Activated T-helper 1 cell treated with anti-CD3 and anti-CD28 coated beads, Interleukin-12 subunit alpha, Interleukin-12 subunit beta, Interleukin-2, Interleukin-4 antibody, amounts not matched to agents 30 ng/mL and 10 ng/mL and 1 ng/mL, durations not matched to agents 14 hours and 24 hours and 36 hours (primary cell): Measurements from ENCODE around the gene TRABD2B. TPM values are rescaled to one million over a fixed set of nuclear protein-coding genes. Genes with fewer than 3 reads are reported as not detected.

Source experiments
- DNase-seq: peaks from one replicate; pipeline ENCODE4 v3.0.0; 2021; ENCODE audit warnings: low spot score
- H3K27ac Mint-ChIP-seq: one replicate; pipeline ENCODE4 v1.8.0; 2021; ENCODE audit warnings: mild to moderate bottlenecking, mixed read lengths
- H3K27me3 Mint-ChIP-seq: one replicate; pipeline ENCODE4 v1.8.0; 2022; ENCODE audit warnings: mild to moderate bottlenecking, moderate library complexity, mixed read lengths; ENCODE audit not compliant: insufficient read depth
- H3K36me3 Mint-ChIP-seq: one replicate; pipeline ENCODE4 v1.8.0; 2021; ENCODE audit warnings: low read depth, mixed read lengths
- H3K4me1 Mint-ChIP-seq: one replicate; pipeline ENCODE4 v1.8.0; 2021; ENCODE audit warnings: low read depth, mixed read lengths
- H3K4me3 Mint-ChIP-seq: one replicate; pipeline ENCODE4 v1.8.0; 2021; ENCODE audit warnings: mild to moderate bottlenecking, moderate library complexity, mixed read lengths
- H3K9me3 Mint-ChIP-seq: one replicate; pipeline ENCODE4 v1.8.0; 2021; ENCODE audit warnings: mixed read lengths
- intact Hi-C: fragments of 100-400 bp; cut with micrococcal nuclease; formaldehyde crosslinking; loops from one replicate; pipeline ENCODE4 v1.15.1; 2024
- total RNA-seq: library from RNA; stranded (reverse); gene quantifications from 2 replicates; pipeline ENCODE4 v1.2.3, GENCODE V29; 2022

Gene TRABD2B
- total RNA-seq, 1 donor from 2014 or later, result not detected

DNA sequence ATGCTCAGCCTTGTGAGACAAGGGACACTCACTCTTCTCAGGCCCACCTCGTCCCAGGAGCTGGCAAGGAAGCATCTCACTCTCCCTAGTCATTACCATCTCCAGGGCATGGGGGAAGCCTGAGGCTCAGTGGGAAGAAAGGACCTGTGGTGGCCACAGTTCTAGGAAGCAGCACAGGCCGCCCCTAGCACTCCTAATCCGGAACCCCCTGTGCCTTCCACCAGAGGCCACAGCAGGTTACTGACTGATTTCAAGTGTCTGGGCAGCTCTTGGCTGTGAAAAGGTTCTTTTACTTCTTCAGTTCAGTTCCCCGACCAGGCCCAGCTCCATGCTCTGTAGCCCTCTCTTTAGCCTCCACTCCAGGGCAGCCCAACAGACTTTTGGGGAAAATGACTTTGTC is 84.4 kb downstream of the TRABD2B start:
- no peaks in the 10 kb centered on the region for H3K36me3 Mint-ChIP-seq
- no peak for DNase-seq
- no peaks in the 10 kb centered on the region for H3K27me3 Mint-ChIP-seq
- intact Hi-C loops, result no loop called here
- no peaks in the 10 kb centered on the region for H3K9me3 Mint-ChIP-seq
- H3K4me3 Mint-ChIP-seq, result no peak overlapping the region
- no peak overlapping the region for H3K27ac Mint-ChIP-seq
- no peaks in the 10 kb centered on the region for H3K4me1 Mint-ChIP-seq

DNA sequence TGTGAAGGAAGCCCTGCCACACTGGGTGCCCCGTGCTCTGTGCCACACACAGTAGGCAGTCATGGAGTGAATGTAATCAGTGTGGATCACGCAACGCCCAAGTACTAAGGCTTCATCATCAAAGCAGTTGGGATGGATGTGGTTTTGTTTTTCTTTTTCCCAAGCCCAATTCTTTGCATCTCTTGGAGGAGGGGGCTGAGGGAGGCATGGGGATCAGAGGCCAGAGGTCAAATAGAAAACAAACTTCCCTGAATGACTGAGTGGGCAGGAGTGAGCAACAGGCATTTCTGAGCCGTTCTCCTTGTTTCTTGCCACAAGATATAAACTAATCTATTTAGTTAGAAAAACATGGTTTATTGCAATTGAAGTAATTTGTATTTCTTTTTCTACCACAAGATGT is 85.3 kb downstream of the TRABD2B start:
- Mint-ChIP-seq H3K27me3 (no peaks in the 10 kb centered on the region), H3K9me3 (no peaks in the 10 kb centered on the region), H3K36me3 (no peaks in the 10 kb centered on the region), H3K4me3 (no peak overlapping the region), H3K27ac (no peak overlapping the region), H3K4me1 (no peaks in the 10 kb centered on the region)
- intact Hi-C loops, result no loop called here
- DNase-seq, result no peak

DNA sequence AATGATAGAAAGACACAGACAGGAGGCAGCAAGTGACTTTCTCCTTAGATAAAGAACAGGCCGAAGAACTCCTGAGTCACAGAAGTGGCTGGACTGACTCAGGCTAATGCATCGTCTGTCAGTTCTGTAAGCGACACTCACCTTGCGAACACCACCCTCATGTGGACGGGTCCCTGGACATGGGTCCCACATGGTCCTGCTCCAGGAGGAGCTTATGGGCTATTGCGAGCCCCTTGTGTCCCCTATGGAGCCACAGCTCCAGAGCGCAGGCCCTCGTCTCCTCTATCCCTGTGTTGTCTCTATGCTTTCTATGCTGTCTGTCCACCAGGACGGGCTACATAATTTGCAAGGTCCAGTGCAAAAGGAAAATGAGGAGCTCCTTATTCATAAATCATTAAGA is 85.8 kb downstream of the TRABD2B start:
- intact Hi-C loops, result no loop called here
- H3K9me3 Mint-ChIP-seq, result no peaks in the 10 kb centered on the region
- H3K4me3 Mint-ChIP-seq, result no peak overlapping the region
- no peaks in the 10 kb centered on the region for H3K27me3 Mint-ChIP-seq
- H3K4me1 Mint-ChIP-seq, result no peaks in the 10 kb centered on the region
- no peak for DNase-seq
- H3K27ac Mint-ChIP-seq, result no peak overlapping the region
- no peaks in the 10 kb centered on the region for H3K36me3 Mint-ChIP-seq

DNA sequence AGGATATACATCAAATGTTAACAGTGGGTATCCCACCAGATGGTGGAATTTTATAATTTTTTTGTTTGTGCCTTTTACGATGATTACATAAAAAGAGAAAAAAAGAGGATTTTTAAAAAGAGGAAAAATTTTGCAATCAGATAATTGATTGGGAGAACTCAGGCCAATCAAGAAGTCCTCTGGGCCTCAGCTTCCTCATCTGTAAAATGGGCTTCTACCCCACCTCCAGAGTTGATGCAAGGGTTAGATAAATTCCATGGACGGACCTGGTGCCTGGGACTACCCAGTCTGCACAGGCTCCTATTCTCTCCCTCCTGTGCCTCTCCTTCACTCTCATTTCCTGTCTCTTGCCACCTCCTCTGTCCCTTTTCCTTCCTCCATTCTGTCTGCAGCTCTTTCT is 88.9 kb downstream of the TRABD2B start:
- Mint-ChIP-seq H3K4me1 (no peaks in the 10 kb centered on the region), H3K36me3 (no peaks in the 10 kb centered on the region), H3K9me3 (no peaks in the 10 kb centered on the region), H3K27me3 (no peaks in the 10 kb centered on the region), H3K27ac (no peak overlapping the region), H3K4me3 (no peak overlapping the region)
- intact Hi-C loops, result no loop called here
- DNase-seq, result no peak

DNA sequence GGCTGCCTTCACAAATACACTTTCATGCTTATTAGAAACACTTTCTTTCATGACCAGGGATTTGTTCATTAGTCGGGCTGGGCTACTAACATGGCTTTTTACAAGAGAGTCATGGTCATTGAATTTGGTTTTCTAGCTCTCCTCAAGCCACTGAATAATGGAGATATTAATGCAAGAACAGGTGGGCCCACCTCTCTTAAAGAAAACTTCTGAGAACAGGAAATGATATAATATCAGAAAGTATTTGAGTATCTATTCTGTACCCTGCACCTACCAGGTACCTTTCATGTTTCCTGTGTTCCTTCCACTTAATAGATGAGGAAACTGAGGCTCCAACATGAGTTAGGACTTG is 90.0 kb downstream of the TRABD2B start:
- Mint-ChIP-seq H3K36me3 (no peaks in the 10 kb centered on the region), H3K4me1 (no peaks in the 10 kb centered on the region), H3K9me3 (no peaks in the 10 kb centered on the region), H3K27me3 (no peaks in the 10 kb centered on the region), H3K4me3 (no peak overlapping the region), H3K27ac (no peak overlapping the region)
- intact Hi-C loops, result no loop called here
- DNase-seq, result no peak

DNA sequence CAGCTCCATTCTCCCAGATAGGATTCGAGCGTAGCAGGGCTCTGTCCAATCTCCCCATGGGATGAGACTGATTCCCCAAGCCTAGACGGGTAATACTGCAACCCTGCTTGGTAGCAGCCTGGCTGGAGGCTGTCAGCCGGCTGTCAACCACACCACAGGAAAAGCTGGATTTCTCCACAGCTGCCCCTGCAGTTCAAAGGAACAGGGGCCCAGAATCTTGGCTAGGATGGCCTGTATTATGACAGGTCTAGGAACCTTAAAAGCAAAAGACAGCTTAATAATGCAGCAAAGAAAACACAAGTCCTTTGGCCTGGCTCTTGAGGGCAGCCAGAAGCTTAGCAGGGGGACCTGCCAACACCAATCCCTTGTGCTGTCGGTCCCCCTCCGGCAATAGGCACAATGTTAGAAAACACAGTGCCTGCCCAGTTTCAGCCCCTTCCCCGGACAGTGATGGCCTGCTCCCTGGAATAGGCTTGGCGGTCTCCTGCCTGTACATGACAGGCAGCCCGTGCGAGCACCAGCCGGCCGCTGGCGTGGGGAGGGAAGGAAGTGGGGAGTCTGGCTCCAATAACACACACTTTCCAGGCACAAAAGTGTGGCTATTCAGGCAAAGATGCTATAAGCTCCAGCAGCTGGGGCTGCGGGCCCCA is 90.5 kb downstream of the TRABD2B start:
- no peaks in the 10 kb centered on the region for H3K27me3 Mint-ChIP-seq
- H3K27ac Mint-ChIP-seq, result no peak overlapping the region
- no peaks in the 10 kb centered on the region for H3K9me3 Mint-ChIP-seq
- no peaks in the 10 kb centered on the region for H3K36me3 Mint-ChIP-seq
- no peaks in the 10 kb centered on the region for H3K4me1 Mint-ChIP-seq
- H3K4me3 Mint-ChIP-seq, result no peak overlapping the region
- DNase-seq, result no peak
- intact Hi-C loops, result no loop called here

DNA sequence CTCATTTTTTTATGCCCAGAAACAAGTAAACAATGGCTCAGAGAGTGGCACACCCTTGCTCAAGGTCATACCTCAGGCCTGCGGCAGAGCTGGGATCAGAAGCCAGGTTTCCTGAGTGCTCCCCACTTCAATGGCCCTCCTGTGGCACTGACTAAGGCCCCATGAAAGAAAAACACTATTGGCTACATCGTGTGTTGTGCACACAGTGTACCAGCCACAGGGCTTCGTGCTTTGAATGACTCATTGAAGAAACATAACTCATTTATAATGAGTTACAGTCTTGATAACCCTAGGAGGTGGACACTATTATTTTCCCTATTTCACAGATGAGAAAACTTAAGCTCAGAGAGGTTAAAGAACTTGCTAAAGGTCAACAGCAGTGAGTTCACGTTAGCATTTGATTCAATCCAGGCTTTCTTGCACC is 91.2 kb downstream of the TRABD2B start:
- no peaks in the 10 kb centered on the region for H3K9me3 Mint-ChIP-seq
- intact Hi-C loops, result no loop called here
- no peaks in the 10 kb centered on the region for H3K36me3 Mint-ChIP-seq
- no peak overlapping the region for H3K4me3 Mint-ChIP-seq
- no peaks in the 10 kb centered on the region for H3K27me3 Mint-ChIP-seq
- no peak overlapping the region for H3K27ac Mint-ChIP-seq
- DNase-seq, result no peak
- no peaks in the 10 kb centered on the region for H3K4me1 Mint-ChIP-seq

DNA sequence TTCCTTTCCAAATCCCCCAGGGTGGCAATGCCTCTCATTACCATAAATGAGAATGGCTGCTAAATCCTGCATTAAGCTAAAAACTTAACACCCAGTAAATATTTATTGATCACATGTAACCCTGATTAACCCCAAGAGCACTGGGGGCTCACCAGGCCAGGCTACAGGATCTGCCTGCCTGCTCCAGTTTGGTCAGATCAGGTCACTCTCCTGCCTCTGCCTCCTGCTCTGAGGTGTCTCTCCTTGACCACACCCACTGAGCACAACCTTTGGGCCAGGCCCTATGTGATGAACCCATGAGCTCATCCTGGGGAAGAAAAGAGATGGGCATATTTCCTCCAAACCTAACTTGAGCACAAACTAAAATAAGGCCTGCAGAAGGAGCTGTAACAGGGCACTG is 93.5 kb downstream of the TRABD2B start:
- Mint-ChIP-seq H3K36me3 (no peaks in the 10 kb centered on the region), H3K27ac (no peak overlapping the region), H3K9me3 (no peaks in the 10 kb centered on the region), H3K27me3 (no peaks in the 10 kb centered on the region), H3K4me1 (no peaks in the 10 kb centered on the region), H3K4me3 (no peak overlapping the region)
- intact Hi-C loops, result no loop called here
- no peak for DNase-seq

DNA sequence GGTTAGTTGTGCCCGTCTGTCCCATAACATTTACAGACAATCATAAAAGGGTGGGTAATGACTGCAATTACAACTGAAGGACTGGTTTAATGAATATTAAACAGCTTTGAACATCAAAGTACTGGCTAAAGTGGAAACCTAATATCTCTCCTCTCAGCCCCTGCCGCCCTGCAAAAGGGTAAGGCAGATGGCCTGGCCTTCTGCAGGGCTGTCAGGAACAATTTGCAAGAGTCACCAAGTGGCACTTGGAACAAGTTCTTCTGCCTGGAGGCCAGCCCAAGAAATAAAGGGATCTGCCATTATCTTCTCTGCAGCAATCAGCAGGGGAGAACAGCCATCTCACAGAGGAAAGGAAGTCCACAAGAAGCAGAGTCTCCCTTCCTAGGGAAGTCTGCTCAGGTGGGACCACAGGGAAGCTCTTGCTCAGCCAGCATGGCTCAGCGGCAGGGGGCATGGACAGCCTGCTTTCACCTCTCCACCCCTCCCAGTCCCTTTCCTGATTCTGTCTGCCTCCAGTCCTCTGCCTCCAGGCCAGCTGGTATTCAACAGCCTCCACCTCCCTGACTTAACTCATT is 96.1 kb downstream of the TRABD2B start:
- intact Hi-C loops, result no loop called here

DNA sequence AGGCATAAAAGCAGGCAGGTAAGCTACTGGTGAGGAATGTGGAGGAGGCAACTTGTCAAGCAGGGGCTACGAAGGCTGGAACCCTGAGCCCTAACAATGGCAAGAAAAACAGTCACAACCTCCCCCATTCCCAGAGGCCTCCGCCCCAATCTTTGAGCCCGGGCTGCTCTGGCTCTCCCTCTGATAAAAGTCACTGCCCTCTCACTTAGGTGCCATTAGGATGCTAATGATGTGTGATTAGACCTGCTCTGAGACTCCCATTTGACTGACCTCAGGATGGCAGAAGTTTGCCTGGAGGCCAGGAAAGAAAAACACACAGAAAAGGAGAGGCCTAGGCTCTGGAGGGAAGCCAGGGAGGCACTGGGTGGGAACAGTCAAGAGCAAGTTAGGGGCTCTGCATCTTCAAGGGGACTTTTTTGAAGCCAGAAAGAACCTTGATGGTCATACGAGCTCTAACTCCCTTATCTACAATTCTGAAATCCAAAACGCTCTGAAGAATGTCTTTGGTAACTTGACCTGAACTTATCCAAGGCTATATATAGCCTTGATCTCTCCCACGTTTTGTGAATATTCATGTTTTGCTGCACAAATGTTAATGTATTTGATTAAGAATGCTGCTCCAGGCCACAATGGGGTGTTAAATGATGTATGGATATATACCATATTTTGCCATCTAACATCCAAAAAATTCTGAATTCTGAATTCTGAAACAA is 98.9 kb downstream of the TRABD2B start:
- Mint-ChIP-seq H3K36me3 (no peaks in the 10 kb centered on the region), H3K27ac (no peak overlapping the region)

More for the DNA sequence above, 96.1 kb downstream of the TRABD2B start:
- no peak overlapping the region for H3K4me3 Mint-ChIP-seq
- H3K27me3 Mint-ChIP-seq, result no peaks in the 10 kb centered on the region
- no peaks in the 10 kb centered on the region for H3K4me1 Mint-ChIP-seq
- H3K9me3 Mint-ChIP-seq, result no peaks in the 10 kb centered on the region
- H3K36me3 Mint-ChIP-seq, result no peaks in the 10 kb centered on the region
- no peak overlapping the region for H3K27ac Mint-ChIP-seq
- DNase-seq, result no peak

DNA sequence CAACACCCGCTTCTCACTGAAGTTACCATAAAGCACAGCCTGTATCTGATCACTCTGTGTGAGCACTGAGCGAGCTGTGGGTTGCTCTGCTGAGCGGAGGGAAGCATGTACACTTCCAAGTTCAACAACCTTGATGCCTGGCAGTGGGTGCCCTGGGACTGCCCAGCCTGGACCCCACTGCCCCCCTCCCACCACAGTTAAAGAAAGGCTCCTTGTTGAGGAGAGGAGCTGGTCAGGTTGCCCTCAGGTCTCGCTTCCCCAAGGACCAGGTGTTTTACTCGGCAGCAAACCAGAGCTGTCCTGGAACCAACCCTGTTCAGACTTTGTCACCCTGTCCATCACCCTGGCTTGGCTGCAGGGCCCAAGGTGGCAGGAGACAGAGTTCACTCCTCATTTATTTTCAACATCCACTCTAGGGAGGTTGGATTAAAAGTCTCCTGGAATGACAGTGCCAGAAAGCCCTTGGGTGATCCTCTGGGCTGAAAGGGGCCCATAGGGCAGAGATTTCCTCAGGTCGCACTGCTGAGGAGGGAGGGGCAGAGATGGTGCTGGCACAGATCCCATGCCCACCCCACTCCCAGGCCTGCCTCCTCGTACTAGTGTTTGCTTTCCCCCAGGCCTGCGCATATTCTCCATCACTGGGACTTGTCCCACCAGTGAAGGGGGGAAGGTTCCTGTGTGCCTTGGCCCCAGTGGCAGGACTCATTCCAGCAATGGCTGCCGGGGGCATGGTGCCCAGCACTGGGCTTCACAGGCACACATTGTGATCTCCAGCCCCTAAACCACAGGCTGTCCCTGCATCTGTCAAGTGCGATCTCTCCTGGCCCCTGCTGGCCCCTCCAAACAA is 101.7 kb downstream of the TRABD2B start:
- Mint-ChIP-seq H3K27me3 (no peaks in the 10 kb centered on the region), H3K27ac (no peak overlapping the region), H3K4me1 (no peaks in the 10 kb centered on the region), H3K4me3 (no peak overlapping the region), H3K9me3 (no peaks in the 10 kb centered on the region), H3K36me3 (no peaks in the 10 kb centered on the region)
- intact Hi-C loops, result loop anchor here (2.0 kb wide), 1 partner anchor 53 kb away; no protein-coding TSS in a partner anchor
- DNase-seq, result no peak

More for the DNA sequence above, 98.9 kb downstream of the TRABD2B start:
- H3K4me1 Mint-ChIP-seq, result no peaks in the 10 kb centered on the region
- no peak overlapping the region for H3K4me3 Mint-ChIP-seq
- intact Hi-C loops, result no loop called here
- H3K9me3 Mint-ChIP-seq, result no peaks in the 10 kb centered on the region
- no peaks in the 10 kb centered on the region for H3K27me3 Mint-ChIP-seq
- no peak for DNase-seq

DNA sequence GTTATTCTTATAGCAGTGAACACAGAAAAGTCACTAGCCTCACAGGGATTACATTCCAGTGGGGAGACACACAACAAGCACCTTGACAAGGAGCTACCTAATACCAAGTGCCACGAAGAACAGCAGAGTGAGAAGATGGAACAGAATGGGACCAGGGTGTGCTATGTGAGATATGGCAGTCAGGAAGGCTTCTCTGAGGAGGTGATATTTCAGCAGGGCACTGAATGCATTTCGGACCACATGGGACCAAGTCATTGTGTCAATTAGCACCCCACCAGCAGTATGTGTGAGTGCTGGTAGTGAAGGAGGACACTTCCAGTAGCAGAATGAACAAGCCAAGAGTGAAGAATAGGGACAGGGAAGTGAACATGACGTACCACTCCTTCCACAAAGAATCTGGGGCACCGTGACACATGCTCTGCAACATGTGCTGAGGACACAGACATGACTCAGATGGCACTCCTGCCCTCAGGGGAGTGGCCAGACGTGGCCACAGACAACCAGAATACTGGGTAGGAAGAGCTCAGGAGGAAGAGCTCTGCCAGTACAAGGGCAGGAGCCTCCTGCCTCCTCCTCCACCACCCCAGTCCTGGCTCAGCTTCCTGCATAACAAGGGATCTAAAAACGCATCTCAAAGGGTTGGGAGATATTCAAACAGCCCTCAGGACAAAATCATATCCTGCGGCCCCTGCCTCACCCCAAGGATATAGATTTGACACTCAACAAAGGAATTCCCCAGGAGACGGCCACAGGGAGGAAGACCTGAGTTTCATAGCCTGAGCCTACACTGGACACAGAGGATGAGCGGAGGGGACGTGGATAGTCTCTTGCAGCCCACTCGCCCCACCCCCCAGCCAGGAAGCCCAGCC is 102.5 kb downstream of the TRABD2B start:
- Mint-ChIP-seq H3K27ac (no peak overlapping the region), H3K9me3 (no peaks in the 10 kb centered on the region), H3K36me3 (no peaks in the 10 kb centered on the region), H3K4me3 (no peak overlapping the region), H3K4me1 (no peaks in the 10 kb centered on the region), H3K27me3 (no peaks in the 10 kb centered on the region)
- intact Hi-C loops, result no loop called here
- DNase-seq, result no peak
